Bronchial epithelial cell (primary cell): ENCODE results near the gene WNK2. TPM values are rescaled to one million over a fixed set of nuclear protein-coding genes. Genes with fewer than 3 reads are reported as not detected.

Source experiments
- DNase-seq: peaks from one replicate; pipeline ENCODE4 v3.0.0-alpha.2; 2010; ENCODE audit warnings: low read depth
- FAIRE-seq: peaks from 2 replicates; lab custom pipeline; 2011; peaks lifted over from hg19 to GRCh38; lab: Jason Lieb, UNC
- H3K27me3 ChIP-seq: 2 replicates; pipeline ENCODE4 v1.5.1; 2011; ENCODE audit warnings: low read length; ENCODE audit not compliant: control insufficient read depth, insufficient read depth
- H3K36me3 ChIP-seq: 2 replicates; pipeline ENCODE4 v1.5.1; 2011; ENCODE audit warnings: low read length; ENCODE audit not compliant: control insufficient read depth, insufficient read depth
- H3K4me3 ChIP-seq: 2 replicates; pipeline ENCODE4 v1.5.1; 2011; ENCODE audit warnings: mild to moderate bottlenecking, low read depth, low read length, control low read depth
- total RNA-seq: library from RNA; depleted of rRNA; stranded (reverse); fragments of >200 nt; gene quantifications from 2 replicates; pipeline ENCODE4 v1.2.1, GENCODE V29; 2014
- TF ChIP-seq, protein P1 (sequence below): IDR thresholded peaks from 2 replicates; pipeline ENCODE4 v1.5.1; 2011; ENCODE audit warnings: mild to moderate bottlenecking, moderate library complexity, low read length, control low read depth, inconsistent platforms; ENCODE audit not compliant: insufficient read depth, severe bottlenecking

WNK2 gene
- total RNA-seq, 1 donor from 2014 or later, result under 0.01 TPM

DNA sequence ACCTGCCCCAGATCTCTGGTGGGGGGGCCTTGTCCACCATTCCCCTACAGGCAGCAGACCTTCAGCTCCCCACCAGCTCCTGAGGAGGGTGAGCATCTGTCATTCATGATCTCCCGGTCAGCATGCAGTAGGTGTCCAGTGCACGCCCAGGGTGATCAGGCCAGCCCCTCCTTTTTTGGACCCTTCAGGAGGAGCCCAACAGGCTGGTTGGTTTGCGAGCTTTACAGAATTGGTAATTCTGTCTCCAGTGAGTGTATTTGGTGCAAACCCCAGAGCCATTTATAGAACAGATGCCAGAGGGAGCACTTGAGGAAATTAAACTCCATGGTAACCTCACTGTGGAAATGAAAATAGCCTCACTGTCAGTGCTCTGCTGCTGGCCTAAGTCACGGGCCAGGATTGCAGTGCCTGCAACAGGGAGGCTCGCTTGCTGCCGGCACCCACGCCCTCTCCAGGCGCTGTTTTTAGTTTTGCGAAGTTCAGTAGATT is 23.4 kb downstream of the WNK2 start:
- TF ChIP-seq, protein P1, sequence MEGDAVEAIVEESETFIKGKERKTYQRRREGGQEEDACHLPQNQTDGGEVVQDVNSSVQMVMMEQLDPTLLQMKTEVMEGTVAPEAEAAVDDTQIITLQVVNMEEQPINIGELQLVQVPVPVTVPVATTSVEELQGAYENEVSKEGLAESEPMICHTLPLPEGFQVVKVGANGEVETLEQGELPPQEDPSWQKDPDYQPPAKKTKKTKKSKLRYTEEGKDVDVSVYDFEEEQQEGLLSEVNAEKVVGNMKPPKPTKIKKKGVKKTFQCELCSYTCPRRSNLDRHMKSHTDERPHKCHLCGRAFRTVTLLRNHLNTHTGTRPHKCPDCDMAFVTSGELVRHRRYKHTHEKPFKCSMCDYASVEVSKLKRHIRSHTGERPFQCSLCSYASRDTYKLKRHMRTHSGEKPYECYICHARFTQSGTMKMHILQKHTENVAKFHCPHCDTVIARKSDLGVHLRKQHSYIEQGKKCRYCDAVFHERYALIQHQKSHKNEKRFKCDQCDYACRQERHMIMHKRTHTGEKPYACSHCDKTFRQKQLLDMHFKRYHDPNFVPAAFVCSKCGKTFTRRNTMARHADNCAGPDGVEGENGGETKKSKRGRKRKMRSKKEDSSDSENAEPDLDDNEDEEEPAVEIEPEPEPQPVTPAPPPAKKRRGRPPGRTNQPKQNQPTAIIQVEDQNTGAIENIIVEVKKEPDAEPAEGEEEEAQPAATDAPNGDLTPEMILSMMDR, result no peak
- H3K36me3 ChIP-seq, result no peaks in the 10 kb centered on the region
- H3K4me3 ChIP-seq, result no peak overlapping the region
- no peak for FAIRE-seq
- peaks cover 5% of the 10 kb centered on the region for H3K27me3 ChIP-seq
- no peak for DNase-seq

DNA sequence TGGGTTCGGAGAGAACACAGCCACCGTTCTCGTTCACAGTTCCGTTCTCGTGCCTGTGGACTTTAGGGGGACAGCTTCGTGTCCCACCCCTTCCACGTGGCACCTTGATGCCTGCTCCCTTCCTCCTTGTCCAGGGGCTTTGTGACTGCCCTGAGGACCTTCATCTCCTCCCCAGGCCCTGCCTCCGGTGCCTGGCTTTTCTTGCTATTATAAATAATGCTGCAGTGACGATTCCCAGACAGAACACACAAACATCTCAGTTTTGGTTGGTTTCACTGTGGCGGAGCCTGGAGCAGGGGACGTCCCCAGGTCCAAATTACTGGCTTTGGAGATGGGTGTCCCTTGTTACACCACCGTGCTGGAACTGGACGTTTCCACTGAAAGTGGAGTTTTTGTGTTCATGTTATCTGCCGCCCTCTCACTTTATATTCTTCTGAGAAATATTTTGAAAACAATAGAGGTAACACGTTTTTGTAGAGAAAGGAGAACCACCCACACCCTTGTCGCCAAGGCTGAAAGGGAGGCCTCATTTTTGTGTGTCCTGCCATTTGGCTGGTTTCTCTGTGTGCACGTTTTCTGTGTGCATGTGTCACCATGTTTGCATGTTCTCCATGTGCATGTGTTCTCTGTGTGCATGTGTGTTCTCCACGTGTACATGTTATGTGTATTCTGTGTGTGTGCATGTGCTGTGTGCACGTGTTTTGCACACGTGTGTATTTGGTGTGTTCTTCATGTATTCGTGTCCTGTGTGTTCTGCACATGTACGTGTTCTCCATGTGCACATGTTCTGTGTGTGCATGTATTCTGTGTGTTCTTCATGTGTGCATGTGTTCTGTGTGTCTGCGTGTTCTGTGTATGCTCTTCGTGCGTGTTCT is 24.2 kb downstream of the WNK2 start:
- peak; percentile 97 for FAIRE-seq
- Histone ChIP-seq H3K36me3 (no peaks in the 10 kb centered on the region), H3K27me3 (peaks cover 4% of the 10 kb centered on the region), H3K4me3 (no peak overlapping the region)
- no peak for DNase-seq
- TF ChIP-seq, protein P1, result no peak

DNA sequence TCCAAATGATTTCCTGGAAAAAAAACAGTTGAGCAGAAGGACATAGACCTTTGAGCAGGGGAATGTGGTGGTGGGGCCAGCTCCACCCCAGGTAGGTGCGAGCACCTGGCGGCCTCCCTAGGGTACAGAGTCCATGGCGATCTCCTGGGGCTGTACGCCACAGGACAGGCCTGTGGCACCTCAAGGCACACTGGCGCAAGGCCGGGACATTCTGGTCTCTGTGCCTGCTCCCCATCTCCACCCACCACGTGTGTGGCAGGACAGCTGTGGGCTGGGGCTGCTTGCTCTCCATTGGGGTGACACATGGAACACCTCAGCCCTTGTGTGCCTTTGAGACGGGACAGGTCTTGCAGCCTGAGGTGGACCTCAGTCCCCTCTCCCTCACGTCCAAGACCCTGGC is 25.2 kb downstream of the WNK2 start:
- TF ChIP-seq, protein P1, result no peak
- DNase-seq, result no peak
- FAIRE-seq, result no peak
- Histone ChIP-seq H3K27me3 (peaks cover 2% of the 10 kb centered on the region), H3K4me3 (no peak overlapping the region), H3K36me3 (no peaks in the 10 kb centered on the region)

DNA sequence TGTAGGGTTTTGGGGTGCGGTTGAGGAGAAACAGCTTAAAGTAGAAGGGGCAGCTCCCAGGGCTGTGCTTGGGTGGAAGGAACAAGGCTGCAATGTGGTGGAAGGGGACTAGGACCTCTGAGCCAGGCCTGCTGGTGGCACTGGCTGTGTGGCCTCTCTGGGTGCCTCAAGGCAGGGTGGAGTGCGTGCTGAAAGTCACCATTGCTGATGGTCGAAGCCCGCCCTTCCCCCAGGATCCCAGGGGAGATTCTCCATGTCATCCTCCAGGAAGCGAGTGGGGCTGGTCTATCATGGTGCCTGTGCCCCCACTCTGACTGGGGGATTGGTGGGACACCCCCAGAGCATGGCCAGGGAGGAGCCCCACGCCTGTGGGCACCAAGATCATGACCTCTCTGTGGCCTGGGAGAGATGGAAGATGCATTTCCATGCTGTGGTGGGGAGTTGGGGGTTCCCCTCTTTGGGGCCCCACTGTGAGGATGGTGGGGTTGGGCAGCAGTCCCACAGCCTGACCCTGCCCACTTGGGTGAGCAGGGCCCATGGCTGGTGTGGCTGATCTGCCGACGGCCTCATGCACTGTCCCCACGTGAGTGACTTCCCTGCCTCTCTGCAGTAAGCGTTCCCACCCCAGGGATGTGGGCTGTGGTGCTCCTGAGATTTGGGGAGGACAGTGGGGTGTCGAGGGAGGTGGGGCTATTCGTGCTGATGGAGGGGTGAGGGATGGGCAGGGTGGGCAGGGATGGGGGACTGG is 25.8 kb downstream of the WNK2 start:
- FAIRE-seq (no peak), DNase-seq (no peak)
- no peaks in the 10 kb centered on the region for H3K36me3 ChIP-seq
- H3K27me3 ChIP-seq, result peaks cover 2% of the 10 kb centered on the region
- H3K4me3 ChIP-seq, result no peak overlapping the region
- TF ChIP-seq, protein P1, result no peak

DNA sequence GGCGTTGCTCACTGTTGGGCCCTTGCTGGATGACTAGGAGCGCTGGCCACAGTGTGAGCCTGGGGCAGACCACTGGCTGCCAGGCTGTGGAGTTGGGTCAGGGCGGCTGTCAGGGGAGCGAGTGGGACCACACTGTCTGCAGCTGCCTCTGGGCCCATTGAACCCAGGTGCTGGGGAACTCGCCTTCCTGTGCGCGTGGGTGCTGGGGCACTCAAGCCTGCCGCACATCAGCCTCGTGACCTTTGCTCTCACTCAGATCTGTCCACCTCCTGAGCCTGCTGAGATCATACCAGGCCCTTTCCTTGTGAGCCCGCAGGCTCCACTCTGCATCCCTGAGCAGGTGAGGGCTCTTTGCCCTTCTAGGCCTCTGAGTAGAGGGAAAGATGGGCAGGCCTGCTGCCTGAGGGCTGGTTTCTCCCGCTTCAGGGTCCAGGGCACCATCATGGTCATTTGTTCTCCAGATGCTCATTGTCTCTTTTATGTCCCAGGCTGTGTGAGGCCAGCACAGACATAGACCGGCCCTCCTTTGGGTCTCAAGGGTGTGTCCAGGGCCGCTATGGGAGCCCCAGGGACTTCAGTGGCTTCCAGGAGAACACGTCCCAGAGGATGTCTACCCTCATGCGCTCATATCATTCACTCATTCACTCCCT is 26.5 kb downstream of the WNK2 start:
- Histone ChIP-seq H3K36me3 (no peaks in the 10 kb centered on the region), H3K27me3 (peaks cover 2% of the 10 kb centered on the region), H3K4me3 (no peak overlapping the region)
- DNase-seq (no peak), FAIRE-seq (no peak)
- TF ChIP-seq, protein P1, result no peak
